Mesothelial cell of epicardium (in vitro differentiated cells): ENCODE data around the gene CBLB. TPM values are rescaled to one million over a fixed set of nuclear protein-coding genes. Genes with fewer than 3 reads are reported as not detected.

Source experiments
- DNase-seq, 2 experiments: peaks; one replicate each; pipeline ENCODE4 v3.0.0; 2021; ENCODE audit warnings: low spot score in 2 of 2; ENCODE audit not compliant: unreplicated experiment in 2 of 2
- H3K27ac Mint-ChIP-seq: 2 replicates; pipeline ENCODE4 v1.8.0; 2021; ENCODE audit warnings: mixed read lengths
- H3K27me3 Mint-ChIP-seq: 2 replicates; pipeline ENCODE4 v1.8.0; 2021; ENCODE audit warnings: low read depth, mixed read lengths
- H3K36me3 Mint-ChIP-seq: 2 replicates; pipeline ENCODE4 v1.8.0; 2021; ENCODE audit warnings: mixed read lengths
- H3K4me1 Mint-ChIP-seq: 2 replicates; pipeline ENCODE4 v1.8.0; 2021; ENCODE audit warnings: mixed read lengths
- H3K4me3 Mint-ChIP-seq: 2 replicates; pipeline ENCODE4 v1.8.0; 2021; ENCODE audit warnings: mild to moderate bottlenecking, moderate library complexity, mixed read lengths
- H3K9me3 Mint-ChIP-seq: 2 replicates; pipeline ENCODE4 v1.8.0; 2021; ENCODE audit warnings: mixed read lengths
- CTCF ChIP-seq: fragments of 200-600 bp; sonication (generic); IDR thresholded peaks from one replicate; pipeline ENCODE4 v1.5.0; 2021; ENCODE audit warnings: antibody characterized with exemption; ENCODE audit not compliant: unreplicated experiment
- total RNA-seq: library from RNA; stranded (reverse); gene quantifications from 3 replicates; pipeline ENCODE4 v1.2.1, GENCODE V29; 2021

The CBLB gene
- total RNA-seq, 1 donor from 2014 or later: 116 TPM

GRCh38 chr3:105904678-105905284 lies 36.0 kb upstream of the CBLB start:
- H3K27ac Mint-ChIP-seq: no peak overlapping the region
- no peak overlapping the region for H3K4me3 Mint-ChIP-seq
- H3K4me1 Mint-ChIP-seq: peaks cover 13% of the 10 kb centered on the region
- TF ChIP-seq CTCF: no peak
- no peaks in the 10 kb centered on the region for H3K36me3 Mint-ChIP-seq
- H3K9me3 Mint-ChIP-seq: peaks cover 13% of the 10 kb centered on the region
- no peaks in the 10 kb centered on the region for H3K27me3 Mint-ChIP-seq
- no peak for DNase-seq

DNA sequence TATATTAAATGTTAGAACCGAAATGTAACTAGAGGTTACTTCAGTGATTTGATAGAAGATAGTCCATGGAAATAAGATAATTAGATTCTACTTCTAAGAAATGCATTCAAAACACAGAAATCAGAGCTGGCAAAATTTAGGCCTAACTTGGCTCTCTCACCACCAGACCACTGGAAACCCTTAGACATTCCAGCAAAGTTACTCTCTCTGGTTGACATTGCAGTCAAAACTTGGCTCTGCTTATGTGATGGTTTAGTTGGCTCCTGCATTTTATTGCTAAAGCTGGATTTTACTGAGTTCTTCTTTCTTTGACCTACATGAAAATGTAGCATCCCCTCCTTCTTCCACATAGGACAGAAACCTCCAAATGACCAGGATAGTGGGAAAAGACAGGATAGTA lies 35.4 kb upstream of the CBLB start:
- H3K4me1 Mint-ChIP-seq: peaks cover 13% of the 10 kb centered on the region
- H3K9me3 Mint-ChIP-seq: peaks cover 8% of the 10 kb centered on the region
- no peak for DNase-seq
- H3K27me3 Mint-ChIP-seq: no peaks in the 10 kb centered on the region
- H3K36me3 Mint-ChIP-seq: no peaks in the 10 kb centered on the region
- H3K4me3 Mint-ChIP-seq: no peak overlapping the region
- no peak for TF ChIP-seq CTCF
- no peak overlapping the region for H3K27ac Mint-ChIP-seq

DNA sequence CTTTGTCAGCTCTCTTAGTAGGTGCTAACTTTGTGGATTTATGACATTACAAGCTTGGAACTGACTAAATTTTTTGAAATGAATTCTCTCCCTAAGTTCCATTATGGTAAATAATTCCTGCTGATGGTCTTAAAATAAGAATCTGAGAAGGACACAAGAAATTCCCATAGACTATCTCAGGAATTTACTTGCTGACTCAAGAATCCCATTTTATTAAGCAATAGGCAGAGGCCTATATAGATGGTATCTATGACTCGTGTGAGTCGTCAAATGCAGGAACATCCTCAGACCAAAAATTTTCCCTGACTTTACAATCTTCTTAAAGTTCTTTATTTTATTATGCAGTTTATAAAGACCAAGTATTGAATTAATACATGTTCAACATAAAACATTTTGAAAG lies 30.7 kb upstream of the CBLB start:
- H3K27me3 Mint-ChIP-seq: no peaks in the 10 kb centered on the region
- H3K4me1 Mint-ChIP-seq: no peaks in the 10 kb centered on the region
- no peak overlapping the region for H3K4me3 Mint-ChIP-seq
- no peak for DNase-seq
- H3K9me3 Mint-ChIP-seq: peaks cover 7% of the 10 kb centered on the region
- H3K27ac Mint-ChIP-seq: no peak overlapping the region
- H3K36me3 Mint-ChIP-seq: no peaks in the 10 kb centered on the region
- no peak for TF ChIP-seq CTCF

- Mint-ChIP-seq H3K4me1 (no peaks in the 10 kb centered on the region), H3K9me3 (no peaks in the 10 kb centered on the region), H3K36me3 (no peaks in the 10 kb centered on the region), H3K27ac (no peak overlapping the region), H3K4me3 (no peak overlapping the region), H3K27me3 (no peaks in the 10 kb centered on the region)
- no peak for DNase-seq
- no peak for TF ChIP-seq CTCF
These were observed 22.3 kb upstream of the CBLB start for GRCh38 chr3:105891101-105891500.

DNA sequence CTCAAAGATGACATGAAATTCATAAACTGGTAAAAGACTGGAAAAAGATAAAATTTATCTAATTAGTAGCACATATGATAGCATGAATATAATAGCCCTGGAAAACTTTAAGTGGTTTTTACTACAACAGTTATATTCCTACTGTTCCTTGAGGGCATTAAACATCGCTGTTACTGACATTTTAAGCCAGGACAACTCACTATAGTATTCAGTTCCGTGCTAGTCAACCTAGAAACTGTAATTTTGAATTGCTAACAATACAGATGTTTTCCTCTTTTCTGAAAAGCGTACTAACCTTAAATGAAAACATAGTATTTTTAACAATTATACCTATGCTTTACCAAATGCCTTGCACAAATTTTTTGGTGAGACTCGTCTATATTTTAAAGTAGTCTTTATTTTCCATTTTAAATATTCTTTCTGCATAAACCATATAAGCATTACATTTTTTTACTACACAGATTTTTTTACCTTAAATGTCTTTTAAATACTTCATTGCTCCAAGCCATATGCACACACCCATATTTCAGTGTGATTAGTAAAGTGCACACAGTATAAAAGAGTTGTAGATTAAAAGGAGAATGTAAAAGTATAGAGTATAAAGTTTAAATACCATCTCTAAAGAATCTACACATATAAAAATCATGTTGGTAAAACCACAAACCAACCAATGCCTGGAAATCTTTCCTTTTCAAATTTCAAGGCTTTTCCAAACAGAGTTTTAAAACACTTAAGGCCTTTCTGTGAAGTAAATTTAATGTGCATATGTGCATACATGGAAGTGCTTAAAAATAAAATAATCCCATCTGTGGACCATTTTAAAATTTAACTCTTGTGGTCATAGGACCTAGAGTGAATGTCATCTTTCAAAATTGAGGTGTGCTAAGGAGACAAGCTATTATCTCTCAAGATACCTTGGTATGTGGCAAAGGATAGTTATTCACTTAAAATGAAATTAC lies 20.1 kb upstream of the CBLB start:
- no peaks in the 10 kb centered on the region for H3K36me3 Mint-ChIP-seq
- no peaks in the 10 kb centered on the region for H3K9me3 Mint-ChIP-seq
- no peak overlapping the region for H3K4me3 Mint-ChIP-seq
- peaks cover under 1% of the 10 kb centered on the region for H3K4me1 Mint-ChIP-seq
- DNase-seq: no peak
- TF ChIP-seq CTCF: no peak
- no peak overlapping the region for H3K27ac Mint-ChIP-seq
- H3K27me3 Mint-ChIP-seq: no peaks in the 10 kb centered on the region
